DLD1 (cell line): ENCODE measurements around the gene NKIRAS2.

Source experiments
- in situ Hi-C: cut with HindIII; loops from 2 replicates; pipeline ENCODE4 v1.10.0; 2017; ENCODE audit warnings: low sequenced_read_pairs

Gene NKIRAS2

GRCh38 chr17:42052346-42052877, 32.5 kb downstream of the NKIRAS2 start:
- in situ Hi-C loops = no loop called here

- in situ Hi-C loops = no loop called here
Observed at GRCh38 chr17:42053731-42054500, 34.0 kb downstream of the NKIRAS2 start.

DNA sequence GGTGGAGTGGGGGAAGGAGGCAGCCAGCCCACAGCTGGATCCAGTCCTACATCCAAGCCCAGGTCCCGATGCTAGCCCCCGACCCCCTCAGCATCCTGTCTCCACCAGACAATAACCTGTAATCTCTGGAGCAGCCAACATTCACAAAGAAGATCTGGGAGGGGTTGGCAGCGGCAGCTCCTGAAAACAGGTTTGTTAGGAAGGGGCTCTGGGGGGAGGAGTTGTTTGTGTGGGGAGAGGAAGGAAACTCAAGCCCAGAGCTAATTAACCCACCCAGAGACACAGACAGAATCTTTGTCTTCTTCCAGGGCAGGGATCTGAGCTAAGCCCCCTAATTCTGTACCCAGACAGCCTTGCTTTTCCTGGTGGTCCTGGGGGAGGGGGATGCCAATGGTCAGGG, 35.1 kb downstream of the NKIRAS2 start:
- in situ Hi-C loops = no loop called here

GRCh38 chr17:42055496-42055895, 35.6 kb downstream of the NKIRAS2 start:
- in situ Hi-C loops = no loop called here

- in situ Hi-C loops = no loop called here
Observed at GRCh38 chr17:42056635-42057034, 36.7 kb downstream of the NKIRAS2 start.

GRCh38 chr17:42058063-42058462, 38.2 kb downstream of the NKIRAS2 start:
- in situ Hi-C loops = no loop called here

GRCh38 chr17:42059815-42060214, 39.9 kb downstream of the NKIRAS2 start:
- in situ Hi-C loops = no loop called here

DNA sequence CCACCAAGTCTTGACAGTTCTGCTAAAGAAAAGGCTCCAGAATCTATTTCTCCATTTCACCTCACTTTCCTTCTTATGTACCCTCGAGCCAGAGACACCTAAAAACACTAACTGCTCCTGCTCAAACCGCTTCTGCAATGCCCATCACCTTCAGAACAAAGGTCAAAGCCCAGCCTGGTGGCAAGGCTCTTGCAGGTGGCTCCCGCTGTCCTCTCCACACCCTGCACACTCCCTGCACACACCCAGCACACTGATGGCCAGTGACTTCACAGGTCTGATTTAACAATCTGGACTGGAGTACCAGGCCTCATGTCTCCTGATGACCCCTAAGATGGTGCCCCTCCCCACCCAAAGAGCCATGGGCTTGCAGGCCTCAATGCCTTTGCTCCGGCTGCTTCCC, 40.3 kb downstream of the NKIRAS2 start:
- in situ Hi-C loops = no loop called here

DNA sequence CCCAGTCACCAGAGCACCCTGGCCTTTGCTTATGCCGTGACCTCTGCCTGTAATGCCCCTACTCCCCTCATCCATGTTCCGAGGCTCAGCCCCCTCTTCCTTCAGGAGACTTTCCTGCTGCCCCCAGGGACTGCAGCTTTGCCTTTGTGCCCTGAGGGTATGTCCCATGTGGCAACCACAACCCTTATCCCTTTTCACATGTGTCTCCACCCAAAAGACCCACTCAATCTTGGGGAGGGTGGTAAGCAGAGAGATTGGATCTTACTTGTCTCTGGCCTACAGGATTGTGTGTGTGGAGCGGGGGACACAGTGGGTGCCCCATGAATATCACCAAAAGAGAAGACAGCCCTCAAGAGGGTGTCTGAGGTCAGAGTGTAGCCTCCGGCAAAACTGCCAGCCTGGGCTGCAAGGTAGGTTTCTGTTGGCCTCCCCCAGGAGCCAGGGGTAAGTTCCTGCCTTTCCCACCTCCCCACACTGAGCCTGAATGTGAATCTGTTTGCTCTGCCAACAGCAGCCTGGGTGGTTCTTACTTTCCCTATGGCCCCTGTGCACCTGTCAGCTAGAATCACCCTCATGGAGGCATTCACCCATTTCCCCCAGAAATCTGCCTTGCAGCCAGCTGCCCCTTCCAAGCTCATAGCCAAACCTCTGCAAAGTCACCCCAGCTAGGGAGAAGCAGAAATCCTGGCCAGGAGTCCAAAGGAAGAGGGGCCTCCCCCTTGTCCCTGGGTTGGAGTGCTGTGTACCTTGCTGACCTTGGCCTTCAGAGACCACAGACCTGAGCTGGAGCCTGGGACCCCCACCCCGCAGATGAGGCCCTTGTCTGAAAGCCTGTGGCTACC, 42.0 kb downstream of the NKIRAS2 start:
- in situ Hi-C loops = no loop called here

DNA sequence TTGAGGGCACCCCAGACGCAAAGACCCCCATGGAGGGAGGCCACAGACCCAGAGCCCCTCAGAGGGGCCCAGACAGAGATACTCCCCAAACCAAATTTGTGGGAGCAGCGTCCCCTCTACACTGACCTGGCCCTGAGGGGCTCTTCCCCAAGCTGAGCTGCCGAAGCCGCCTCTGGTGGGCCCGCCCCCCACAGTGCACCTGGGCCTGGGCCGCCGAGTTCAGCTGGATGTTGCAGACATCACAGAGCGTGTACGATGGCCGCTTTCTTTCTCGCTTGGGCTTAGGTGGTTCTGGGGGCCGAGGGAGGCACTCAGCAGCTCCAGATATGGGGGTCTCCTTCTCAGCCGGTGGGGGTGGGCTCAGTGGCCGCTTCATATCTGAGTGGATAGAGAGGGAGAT, 42.8 kb downstream of the NKIRAS2 start:
- in situ Hi-C loops = no loop called here

DNA sequence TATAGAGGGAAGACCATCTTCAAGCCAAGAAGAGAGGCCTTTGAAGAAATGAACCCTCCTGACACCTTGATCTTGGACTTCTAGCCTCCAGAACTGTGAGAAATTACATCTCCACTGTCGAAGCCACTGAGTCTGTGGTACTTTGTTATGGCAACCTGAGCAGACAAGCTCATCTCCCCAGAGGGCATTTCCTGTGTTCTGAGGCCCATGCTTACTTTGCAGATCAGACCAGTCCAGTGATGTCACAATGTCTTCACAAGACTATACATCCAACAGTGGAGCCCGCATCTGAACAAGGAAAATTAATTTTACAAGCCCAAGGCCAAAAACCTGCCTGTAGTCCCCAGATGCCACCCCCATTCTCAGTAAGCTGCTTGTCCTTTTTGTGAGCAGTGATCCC, 45.3 kb downstream of the NKIRAS2 start:
- in situ Hi-C loops = no loop called here

DNA sequence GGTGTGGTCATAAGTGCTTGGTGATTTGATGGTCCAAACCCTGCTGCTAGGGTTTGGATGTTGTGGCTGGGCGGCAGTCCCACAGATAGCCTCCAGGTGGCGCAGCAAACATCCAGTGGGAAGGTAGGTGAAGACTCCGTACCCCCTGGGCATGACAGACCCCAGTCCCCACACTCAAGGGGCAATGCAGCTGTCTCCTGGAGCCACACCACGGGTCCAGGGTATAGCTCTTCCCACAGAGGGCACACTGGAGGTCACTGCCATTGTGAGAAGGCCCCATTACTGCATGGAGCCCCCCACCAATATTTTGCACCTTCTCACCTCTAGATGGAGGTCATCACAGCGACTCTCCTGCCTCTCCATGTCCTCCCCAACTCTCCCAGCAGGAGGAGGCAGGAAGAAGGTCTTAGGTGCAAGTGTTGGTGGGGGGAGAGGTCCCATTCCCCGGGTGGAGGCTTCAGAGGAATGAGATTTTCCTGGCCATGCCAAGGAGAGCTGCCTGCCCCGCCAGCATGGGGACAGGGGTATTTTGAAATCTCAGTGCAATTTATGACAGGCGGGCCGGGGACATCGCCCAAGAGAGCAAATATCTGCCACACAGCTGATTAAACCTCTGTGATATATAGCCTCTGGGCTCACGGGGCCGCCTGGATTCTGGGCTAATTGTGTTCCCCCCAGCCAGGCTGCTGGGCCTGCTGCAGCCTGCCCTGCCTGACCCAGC, 47.6 kb downstream of the NKIRAS2 start:
- in situ Hi-C loops = no loop called here

GRCh38 chr17:42068979-42069378, 49.1 kb downstream of the NKIRAS2 start:
- in situ Hi-C loops = no loop called here

DNA sequence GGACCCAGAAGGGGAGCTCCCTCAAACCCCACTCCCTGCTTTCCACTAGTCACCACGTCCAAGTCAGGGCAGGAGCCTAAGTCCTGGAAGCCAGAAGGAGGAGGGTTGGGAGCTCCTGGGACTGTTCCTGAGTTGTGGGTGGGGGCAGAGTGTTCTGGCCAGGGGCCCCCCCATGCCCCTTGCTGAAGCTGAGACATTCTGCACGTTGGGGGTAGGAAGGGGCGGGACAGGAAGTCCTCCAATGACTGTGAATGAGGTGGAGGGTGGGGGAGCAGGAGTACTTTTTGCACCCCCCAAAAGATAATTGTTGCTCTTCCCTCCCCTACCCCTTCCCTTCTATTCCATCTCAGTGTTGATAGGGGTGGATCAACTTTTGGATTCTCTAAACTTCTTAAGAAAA, 51.9 kb downstream of the NKIRAS2 start:
- in situ Hi-C loops = no loop called here

- in situ Hi-C loops = no loop called here
Observed at GRCh38 chr17:42072323-42073187, 52.7 kb downstream of the NKIRAS2 start.
